GM21529 (cell line): ENCODE measurements around the gene INSL6.
"Not testable (repeated sequence)": the region's sequence is repeated elsewhere in the genome, so short reads cannot be mapped to it uniquely, and the experiment has no call there.

Experiments
- ATAC-seq: cut with Tn5 transposase; IDR thresholded peaks from one replicate; pipeline ENCODE4 v1.9.1; 2021; ENCODE audit not compliant: unreplicated experiment

The INSL6 gene, protein sequence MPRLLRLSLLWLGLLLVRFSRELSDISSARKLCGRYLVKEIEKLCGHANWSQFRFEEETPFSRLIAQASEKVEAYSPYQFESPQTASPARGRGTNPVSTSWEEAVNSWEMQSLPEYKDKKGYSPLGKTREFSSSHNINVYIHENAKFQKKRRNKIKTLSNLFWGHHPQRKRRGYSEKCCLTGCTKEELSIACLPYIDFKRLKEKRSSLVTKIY

GRCh38 chr9:5185220-5185840 is at the start of gene INSL6:
TSS of gene INSL6 (minus strand) at chr9:5185639. CDS start at chr9:5185602, 37 bp downstream.
- ATAC-seq, result no peak

GRCh38 chr9:5231212-5231611 is 45.8 kb upstream of the INSL6 start, which contains the start of gene INSL4:
TSS of gene INSL4 (plus strand) at chr9:5231419. CDS start at chr9:5231524, 105 bp downstream.
- no peak for ATAC-seq

GRCh38 chr9:5230554-5230953 is 45.1 kb upstream of the INSL6 start:
- no peak for ATAC-seq

DNA sequence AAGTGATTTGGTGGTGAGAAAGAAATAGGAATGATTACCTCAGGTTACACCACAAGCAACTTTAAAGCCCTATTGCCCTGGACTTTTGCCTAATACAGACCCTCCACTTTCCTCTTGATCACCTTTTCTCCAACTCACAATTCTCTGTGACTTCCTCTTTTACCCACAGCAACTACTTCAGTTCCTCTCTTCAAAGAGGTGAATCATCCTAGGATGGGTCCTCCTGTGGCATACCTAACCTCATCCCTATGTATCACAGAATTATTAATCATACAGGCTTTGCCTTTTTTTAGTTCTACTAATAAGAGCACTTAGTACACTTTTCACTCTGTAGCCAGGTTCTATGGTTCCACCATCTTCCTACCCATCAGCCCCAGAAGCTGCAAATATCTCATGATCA is 19.6 kb upstream of the INSL6 start:
- ATAC-seq, result no peak

DNA sequence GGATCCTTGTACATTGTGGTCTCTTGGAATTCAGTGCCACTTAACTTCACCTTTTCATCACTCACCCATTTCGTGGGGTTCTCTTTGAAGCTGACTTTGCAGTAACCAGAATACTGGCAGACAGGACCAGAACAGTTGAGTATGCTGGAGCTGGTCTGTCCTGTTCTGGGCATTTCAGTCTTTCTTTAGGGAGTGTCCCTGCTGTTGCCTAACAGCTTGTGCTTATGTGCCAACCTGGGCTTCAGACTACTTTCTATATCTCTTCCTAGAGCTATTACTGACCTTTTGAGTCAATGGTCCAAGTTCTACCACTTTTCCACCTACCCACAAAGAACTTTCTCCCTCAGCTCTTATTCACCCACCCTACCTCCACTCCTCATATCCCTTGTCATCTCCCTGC is 10.0 kb upstream of the INSL6 start:
- ATAC-seq, result no peak

DNA sequence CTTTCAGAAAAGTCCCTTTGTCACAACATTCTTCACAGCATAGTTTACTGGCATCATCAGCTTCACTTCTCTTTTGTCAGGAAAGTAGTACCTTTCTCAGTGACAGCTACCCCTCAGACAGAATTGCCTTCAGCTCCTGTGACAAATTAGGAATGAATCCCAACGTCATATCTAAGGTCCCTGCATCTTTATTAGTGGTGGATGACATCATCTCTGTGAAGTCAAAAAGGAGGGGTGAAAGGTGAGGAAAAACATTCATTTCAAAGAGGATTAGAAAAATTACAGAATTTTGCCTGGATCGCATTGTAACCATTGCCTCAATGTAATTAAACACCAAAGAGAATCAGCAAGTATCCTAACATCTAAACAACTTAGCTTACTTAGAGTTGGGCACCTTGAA is 7.9 kb upstream of the INSL6 start:
- ATAC-seq, result no peak

DNA sequence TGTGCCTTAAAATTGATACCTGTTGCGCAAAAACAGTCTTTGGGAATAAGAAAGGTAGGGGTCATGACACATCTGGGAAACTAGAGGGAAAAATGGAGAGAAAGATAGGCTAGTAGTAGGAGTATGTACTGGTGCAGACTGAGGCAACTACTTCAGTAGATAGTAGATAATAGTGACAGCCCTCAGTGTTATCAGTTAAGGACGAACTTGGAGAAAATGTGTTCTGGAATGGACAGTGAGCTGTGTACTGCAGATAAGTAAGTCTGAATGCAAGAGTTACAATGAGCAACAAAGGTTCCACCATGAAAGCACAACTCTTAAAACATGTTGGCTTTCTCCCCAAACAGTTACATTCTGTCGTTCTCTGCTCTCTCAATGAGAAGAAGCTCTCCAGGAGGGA is 6.5 kb upstream of the INSL6 start:
- ATAC-seq, result no peak

DNA sequence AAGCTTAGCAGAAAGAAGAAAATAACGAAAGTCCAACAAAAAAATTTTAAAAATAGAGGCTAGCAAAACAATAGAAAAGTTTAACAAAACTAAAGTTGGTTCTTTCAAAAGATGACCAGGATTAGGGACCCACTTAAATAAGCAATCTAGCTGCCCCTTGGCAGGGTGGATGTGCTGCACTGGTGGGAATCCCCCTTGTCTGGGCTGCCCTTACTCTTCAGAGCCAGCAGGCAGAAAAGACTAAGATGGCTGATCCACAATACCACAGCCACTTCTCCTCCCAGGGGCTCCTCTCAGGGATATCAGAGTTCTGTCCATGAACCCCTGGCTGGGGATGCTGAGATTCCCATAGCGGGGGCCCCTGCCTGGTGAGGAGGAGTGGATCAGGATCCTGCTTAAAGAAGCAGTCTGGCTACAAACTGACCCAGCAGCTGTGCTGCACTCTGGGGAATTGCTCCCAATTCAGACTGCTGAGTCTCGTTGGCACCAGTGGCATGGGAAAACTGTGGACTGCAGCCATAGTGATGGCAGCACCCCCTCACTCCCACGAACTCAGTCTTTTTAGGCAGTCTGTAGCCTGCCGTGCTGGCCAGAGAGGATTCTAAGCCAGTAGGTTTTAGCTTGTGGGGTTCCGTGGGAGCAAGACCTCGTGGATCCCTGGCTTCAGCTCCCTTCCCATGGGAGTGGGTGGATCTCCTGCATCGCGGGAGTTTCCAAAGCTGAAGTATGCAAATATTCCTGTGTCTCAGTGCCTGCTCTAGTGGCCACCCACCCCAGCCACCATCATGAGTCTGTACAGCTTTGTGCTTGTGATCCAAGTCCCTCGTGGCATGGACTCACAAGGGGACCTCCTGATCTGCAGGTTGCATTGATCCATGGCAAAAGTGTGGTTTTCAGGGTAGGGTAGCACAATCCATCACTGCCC is 2.9 kb upstream of the INSL6 start:
- no peak for ATAC-seq

GRCh38 chr9:5186416-5187169 is 1.2 kb upstream of the INSL6 start:
- ATAC-seq, result no peak

- ATAC-seq, result no peak
These were observed 663 bp downstream of the INSL6 start for GRCh38 chr9:5184776-5185175.

GRCh38 chr9:5180631-5181030 is 4.8 kb downstream of the INSL6 start:
- ATAC-seq, result not testable (repeated sequence)

- ATAC-seq, result no peak
These were observed 7.2 kb downstream of the INSL6 start for GRCh38 chr9:5178126-5178805.

- no peak for ATAC-seq
These were observed 39.2 kb downstream of the INSL6 start for GRCh38 chr9:5146241-5146640.

- ATAC-seq, result no peak
These were observed 41.2 kb downstream of the INSL6 start for GRCh38 chr9:5144217-5144616.

DNA sequence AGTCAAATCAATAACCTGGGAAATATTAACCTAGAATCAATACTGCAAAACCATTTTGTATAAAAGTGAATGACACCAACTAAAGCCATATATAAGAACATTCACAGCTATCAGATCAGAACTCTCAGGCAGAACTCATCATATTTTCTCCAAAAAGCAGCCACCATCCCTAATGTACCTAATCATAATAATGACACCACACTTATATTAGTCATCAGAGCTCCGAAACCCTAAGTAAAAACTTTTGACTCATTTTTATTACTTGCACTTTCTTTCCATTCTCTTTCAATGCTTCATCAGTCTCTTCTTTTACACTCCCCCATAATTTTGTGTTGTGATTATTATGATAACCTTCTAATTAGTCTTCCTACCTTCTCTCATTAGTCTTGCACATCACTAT is 45.3 kb downstream of the INSL6 start:
- ATAC-seq, result no peak

- no peak for ATAC-seq
These were observed 62.9 kb downstream of the INSL6 start for GRCh38 chr9:5122516-5122915.

DNA sequence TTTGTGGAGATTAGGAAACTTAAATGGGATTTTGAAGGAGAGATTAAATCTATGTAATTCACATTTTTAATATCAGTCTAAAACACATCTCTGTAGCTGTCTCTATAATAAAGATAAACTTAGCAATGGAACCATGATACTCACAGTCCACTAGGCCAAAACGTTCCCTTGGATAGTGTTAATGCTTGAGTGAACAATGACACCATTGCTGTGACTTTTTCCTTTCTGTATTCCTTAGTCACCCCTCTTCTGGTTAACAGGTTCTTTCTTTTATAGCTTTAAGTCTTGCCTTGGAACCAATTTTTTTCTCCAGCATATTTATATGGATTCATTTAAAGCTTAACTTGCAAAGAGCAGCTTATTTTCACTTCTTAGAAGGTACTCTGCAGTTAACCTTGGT is 63.3 kb downstream of the INSL6 start:
- ATAC-seq, result no peak

GRCh38 chr9:5113994-5114748 is 71.3 kb downstream of the INSL6 start:
- no peak for ATAC-seq
